Gastroesophageal sphincter (tissue), 3 donors: ENCODE data around the gene ARMH1.

Experiments used
- POLR2AphosphoS5 ChIP-seq: sonication (generic); formaldehyde crosslinking; IDR thresholded peaks from one replicate; pipeline ENCODE4 v1.6.1; 2017; ENCODE audit warnings: antibody characterized with exemption
- TF ChIP-seq, protein P1 (sequence below), 4 experiments: fragments of 200-600 bp in 2 of 4; fragments of 450-650 bp in 2 of 4; sonication (generic) in 1 of 4; IDR thresholded peaks; one replicate each; pipeline ENCODE4 v1.5.1; 2017 to 2019; ENCODE audit warnings: antibody characterized with exemption in 4 of 4, mild to moderate bottlenecking in 2 of 4, moderate library complexity in 2 of 4

DNA sequence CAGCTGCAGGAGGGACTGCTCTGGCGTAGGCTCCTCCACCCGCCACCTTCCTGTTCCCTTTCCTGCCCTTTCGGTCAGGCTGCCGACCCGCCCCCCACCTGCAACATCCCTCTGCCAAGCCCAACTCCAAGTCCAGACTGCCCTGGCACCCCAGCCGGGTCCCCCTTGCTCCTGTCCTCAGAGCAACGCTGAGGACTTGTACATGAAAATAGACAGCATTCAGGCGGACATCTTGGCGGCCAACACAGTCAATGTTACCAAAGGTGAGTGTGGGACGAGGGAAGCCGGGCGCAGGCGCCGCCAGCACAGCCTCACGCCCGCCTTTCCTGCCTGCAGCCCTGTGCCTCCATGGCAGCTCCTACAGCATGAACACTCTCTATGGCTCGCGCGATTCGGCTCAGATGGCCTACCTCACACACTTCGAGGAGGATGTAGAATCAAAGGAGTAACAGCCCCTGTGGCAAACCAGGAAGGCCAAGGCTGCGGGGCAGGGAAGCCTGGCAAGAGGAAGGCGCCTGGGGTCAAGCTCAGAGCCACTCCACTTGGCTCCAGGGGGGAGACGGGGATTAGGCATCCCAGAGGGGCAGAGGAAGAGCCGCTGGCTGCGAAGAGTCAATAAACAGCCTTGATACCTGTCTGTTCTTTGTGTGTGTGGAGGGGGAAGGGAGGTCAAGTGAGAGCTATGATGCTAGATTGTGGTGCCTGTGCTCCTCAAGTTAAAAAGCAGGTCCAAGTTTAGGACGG, 50.6 kb downstream of the ARMH1 start:
- TF ChIP-seq, protein P1, sequence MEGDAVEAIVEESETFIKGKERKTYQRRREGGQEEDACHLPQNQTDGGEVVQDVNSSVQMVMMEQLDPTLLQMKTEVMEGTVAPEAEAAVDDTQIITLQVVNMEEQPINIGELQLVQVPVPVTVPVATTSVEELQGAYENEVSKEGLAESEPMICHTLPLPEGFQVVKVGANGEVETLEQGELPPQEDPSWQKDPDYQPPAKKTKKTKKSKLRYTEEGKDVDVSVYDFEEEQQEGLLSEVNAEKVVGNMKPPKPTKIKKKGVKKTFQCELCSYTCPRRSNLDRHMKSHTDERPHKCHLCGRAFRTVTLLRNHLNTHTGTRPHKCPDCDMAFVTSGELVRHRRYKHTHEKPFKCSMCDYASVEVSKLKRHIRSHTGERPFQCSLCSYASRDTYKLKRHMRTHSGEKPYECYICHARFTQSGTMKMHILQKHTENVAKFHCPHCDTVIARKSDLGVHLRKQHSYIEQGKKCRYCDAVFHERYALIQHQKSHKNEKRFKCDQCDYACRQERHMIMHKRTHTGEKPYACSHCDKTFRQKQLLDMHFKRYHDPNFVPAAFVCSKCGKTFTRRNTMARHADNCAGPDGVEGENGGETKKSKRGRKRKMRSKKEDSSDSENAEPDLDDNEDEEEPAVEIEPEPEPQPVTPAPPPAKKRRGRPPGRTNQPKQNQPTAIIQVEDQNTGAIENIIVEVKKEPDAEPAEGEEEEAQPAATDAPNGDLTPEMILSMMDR (IDR thresholded peaks at IDR 0.05), result no peak
- TF ChIP-seq POLR2AphosphoS5, result no peak
